AG10803 (cell line): ENCODE data around the gene GNE.
A peak's percentile ranks its signal among the peaks of the same experiment; 100 is the strongest.

ENCODE experiments used
- DNase-seq: peaks from one replicate; pipeline ENCODE4 v3.0.0; 2010; ENCODE audit warnings: low read depth
- H3K4me3 ChIP-seq: 2 replicates; pipeline ENCODE4 v1.5.1; 2011; ENCODE audit warnings: mild to moderate bottlenecking, low read length, control low read depth
- TF ChIP-seq, protein P1 (sequence below): conservative IDR thresholded peaks from 2 replicates; pipeline ENCODE4 v1.5.1; 2011; ENCODE audit warnings: mild to moderate bottlenecking, low read length, control low read depth, inconsistent platforms

GNE gene

GRCh38 chr9:36210722-36211121, 47.5 kb downstream of the GNE start:
- no peak for DNase-seq
- TF ChIP-seq, protein P1, sequence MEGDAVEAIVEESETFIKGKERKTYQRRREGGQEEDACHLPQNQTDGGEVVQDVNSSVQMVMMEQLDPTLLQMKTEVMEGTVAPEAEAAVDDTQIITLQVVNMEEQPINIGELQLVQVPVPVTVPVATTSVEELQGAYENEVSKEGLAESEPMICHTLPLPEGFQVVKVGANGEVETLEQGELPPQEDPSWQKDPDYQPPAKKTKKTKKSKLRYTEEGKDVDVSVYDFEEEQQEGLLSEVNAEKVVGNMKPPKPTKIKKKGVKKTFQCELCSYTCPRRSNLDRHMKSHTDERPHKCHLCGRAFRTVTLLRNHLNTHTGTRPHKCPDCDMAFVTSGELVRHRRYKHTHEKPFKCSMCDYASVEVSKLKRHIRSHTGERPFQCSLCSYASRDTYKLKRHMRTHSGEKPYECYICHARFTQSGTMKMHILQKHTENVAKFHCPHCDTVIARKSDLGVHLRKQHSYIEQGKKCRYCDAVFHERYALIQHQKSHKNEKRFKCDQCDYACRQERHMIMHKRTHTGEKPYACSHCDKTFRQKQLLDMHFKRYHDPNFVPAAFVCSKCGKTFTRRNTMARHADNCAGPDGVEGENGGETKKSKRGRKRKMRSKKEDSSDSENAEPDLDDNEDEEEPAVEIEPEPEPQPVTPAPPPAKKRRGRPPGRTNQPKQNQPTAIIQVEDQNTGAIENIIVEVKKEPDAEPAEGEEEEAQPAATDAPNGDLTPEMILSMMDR: no peak
- H3K4me3 ChIP-seq: no peak overlapping the region

GRCh38 chr9:36208521-36209253, 49.6 kb downstream of the GNE start:
- H3K4me3 ChIP-seq: no peak overlapping the region
- peak; percentile 63 for DNase-seq
- TF ChIP-seq, protein P1: no peak

DNA sequence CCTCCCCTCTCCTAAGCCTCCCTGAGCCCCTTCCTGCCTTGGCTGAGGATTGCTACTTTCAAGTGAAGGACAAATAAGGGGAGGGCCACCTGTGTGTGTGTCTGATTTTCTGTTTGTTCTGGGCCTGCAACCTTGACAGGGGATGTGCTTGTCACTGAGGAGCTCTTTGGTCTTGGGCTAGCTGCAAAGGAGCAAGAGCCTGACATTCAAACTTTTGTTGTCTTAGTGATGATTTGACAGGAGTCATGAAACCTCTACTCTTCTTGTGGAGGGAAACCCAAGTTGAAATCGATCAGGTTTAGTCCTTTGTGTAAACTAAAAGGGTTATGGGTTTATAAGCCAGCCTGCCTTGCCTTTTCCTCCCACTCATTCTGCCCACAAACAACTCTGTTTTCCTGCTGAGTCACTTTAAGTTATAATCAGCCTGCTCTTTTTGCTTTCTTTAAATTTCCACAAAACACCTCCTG, 50.7 kb downstream of the GNE start:
- TF ChIP-seq, protein P1: no peak
- DNase-seq: no peak
- H3K4me3 ChIP-seq: no peak overlapping the region

DNA sequence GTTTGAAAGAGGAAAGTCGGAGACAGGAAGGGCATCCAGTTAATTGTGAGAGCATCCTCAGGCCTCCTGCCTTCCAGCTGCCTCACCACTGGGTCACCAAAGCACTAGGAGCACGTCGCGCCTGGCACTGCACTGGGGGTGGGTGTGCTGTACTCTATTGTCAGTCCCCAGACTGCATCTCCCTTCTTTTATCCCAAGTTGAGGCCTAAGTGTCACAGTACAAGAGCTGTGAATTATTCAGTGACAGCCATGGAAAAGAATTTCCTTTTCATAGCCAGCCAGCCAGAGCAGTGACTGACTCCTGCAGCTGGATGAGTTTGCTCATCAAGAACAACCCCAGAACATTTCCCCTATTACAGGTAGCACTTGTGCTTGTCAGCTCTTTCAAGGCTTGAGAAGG, 51.2 kb downstream of the GNE start:
- TF ChIP-seq, protein P1: no peak
- DNase-seq: no peak
- no peak overlapping the region for H3K4me3 ChIP-seq

- no peak for DNase-seq
- TF ChIP-seq, protein P1: peak; percentile 21; the same call in 1 of the 2 replicates
- H3K4me3 ChIP-seq: no peak overlapping the region
Observed at GRCh38 chr9:36204906-36205547, 53.2 kb downstream of the GNE start.

- TF ChIP-seq, protein P1: no peak
- peak; percentile 55 for DNase-seq
- no peak overlapping the region; the same call in 1 of the 2 replicates for H3K4me3 ChIP-seq
Observed at GRCh38 chr9:36194326-36195000, 63.8 kb downstream of the GNE start.
